Esophagus squamous epithelium (tissue), 5 donors: ENCODE data around the gene MYO9B. TPM values are rescaled to one million over a fixed set of nuclear protein-coding genes. Genes with fewer than 3 reads are reported as not detected.

Experiments used
- DNase-seq: peaks from one replicate; lab custom pipeline; 2025; lab: John Stamatoyannopoulos, UW
- H3K27ac ChIP-seq, 4 donors: fragments of 200-600 bp; sonication (generic); one replicate each; pipeline ENCODE4 v1.5.1; 2016 to 2019; ENCODE audit warnings: mild to moderate bottlenecking in 1 of 4
- H3K27me3 ChIP-seq, 4 donors: fragments of 200-600 bp; sonication (generic); 1 replicate in 3 of 4; 2 replicates in 1 of 4; pipeline versions ENCODE4 v1.5.1 to v1.6.0; 2017 to 2021; ENCODE audit warnings: antibody characterized with exemption in 1 of 4
- H3K36me3 ChIP-seq, 3 donors: fragments of 200-600 bp; sonication (generic); one replicate each; pipeline ENCODE4 v1.5.1; 2016 to 2019
- H3K4me1 ChIP-seq, 3 donors: fragments of 200-600 bp; sonication (generic); one replicate each; pipeline ENCODE4 v1.5.1; 2017 to 2019
- H3K4me3 ChIP-seq, 4 donors: fragments of 200-600 bp; sonication (generic); 1 replicate in 3 of 4; 2 replicates in 1 of 4; pipeline ENCODE4 v1.5.1; 2016 to 2019; ENCODE audit warnings: mild to moderate bottlenecking in 2 of 4, moderate library complexity in 1 of 4
- H3K9me3 ChIP-seq, 3 donors: fragments of 200-600 bp; sonication (generic); one replicate each; pipeline ENCODE4 v1.5.1; 2016 to 2019
- CTCF ChIP-seq, 6 experiments: fragments of 450-650 bp in 4 of 6; fragments of 200-600 bp in 2 of 6; sonication (generic) in 2 of 6; IDR thresholded peaks; one replicate each; pipeline ENCODE4 v1.5.1; 2016 to 2019; ENCODE audit warnings: antibody characterized with exemption in 6 of 6, mild to moderate bottlenecking in 4 of 6, moderate library complexity in 4 of 6
- POLR2A ChIP-seq, 4 donors: fragments of 450-650 bp; IDR thresholded peaks; one replicate each; pipeline ENCODE4 v1.6.1; 2017; ENCODE audit warnings: antibody characterized with exemption in 4 of 4, mild to moderate bottlenecking in 4 of 4, moderate library complexity in 3 of 4
- WGBS, 2 donors: methylation state at CpG; one replicate each; pipeline ENCODE4 v1.1.5; 2018; 5-methylcytosine and 5-hydroxymethylcytosine counted together
- intact Hi-C: fragments of 100-400 bp; cut with DNase I; formaldehyde crosslinking; loops from one replicate; pipeline ENCODE4 v1.15.0; 2022
- total RNA-seq, 4 donors: library from RNA; depleted of rRNA; stranded (reverse); fragments of >200 nt; gene quantifications; one replicate each; pipeline ENCODE4 v1.1.0, GENCODE V29; 2016
- donor health status: DM: yes; HTN: yes; CAD: no.

MYO9B gene
- total RNA-seq, 4 donors from 2014 or later: 25.5 to 60.5 (median 39.5) TPM

GRCh38 chr19:17226002-17226933 is 150.7 kb downstream of the MYO9B start, which contains the start of gene OCEL1:
TSS of gene OCEL1 (plus strand) at chr19:17226226. CDS start at chr19:17226248, 22 bp downstream.
- Histone ChIP-seq H3K27ac (peak within 1 kb of the TSS; percentile 83 to 91 (median 90)), H3K4me3 (peak within 1 kb of the TSS; percentile 45 to 81 (median 70)), H3K9me3 (no peaks in the 10 kb centered on the region), H3K4me1 (peaks cover 6 to 27% (median 8%) of the 10 kb centered on the region in 3 donors), H3K27me3 (no peaks in the 10 kb centered on the region), H3K36me3 (peaks cover 4 to 28% (median 9%) of the 10 kb centered on the region in 3 donors)
- peak; percentile 93 for DNase-seq
- TF ChIP-seq POLR2A (IDR thresholded peaks at IDR 0.05) (peak in 1 of 4 donors; percentile 82), CTCF (IDR thresholded peaks at IDR 0.05) (peak in 1 of 6 experiments; percentile 11)
- intact Hi-C loops: no loop called here
- WGBS, 2 donors: 0 to 3% methylated on average over 9 to 21 of the region's 90 CpGs

GRCh38 chr19:17227798-17228367 is 152.3 kb downstream of the MYO9B start:
- intact Hi-C loops: no loop called here
- H3K9me3 ChIP-seq: no peaks in the 10 kb centered on the region
- H3K4me1 ChIP-seq: peaks cover 6 to 27% (median 8%) of the 10 kb centered on the region in 3 donors
- no peak for DNase-seq
- no peak for TF ChIP-seq CTCF (IDR thresholded peaks at IDR 0.05)
- TF ChIP-seq POLR2A (IDR thresholded peaks at IDR 0.05): no peak
- H3K36me3 ChIP-seq: peaks cover 10 to 44% (median 18%) of the 10 kb centered on the region in 3 donors
- 85 to 88% methylated on average over 11 to 13 of the region's 13 CpGs for WGBS, 2 donors
- no peak overlapping the region for H3K4me3 ChIP-seq
- no peaks in the 10 kb centered on the region for H3K27me3 ChIP-seq
- H3K27ac ChIP-seq: no peak overlapping the region

GRCh38 chr19:17229890-17230289 is 154.3 kb downstream of the MYO9B start:
- TF ChIP-seq POLR2A (IDR thresholded peaks at IDR 0.05) (no peak), CTCF (IDR thresholded peaks at IDR 0.05) (no peak)

GRCh38 chr19:17232258-17232657 is 156.7 kb downstream of the MYO9B start:
- intact Hi-C loops: no loop called here
- TF ChIP-seq POLR2A (IDR thresholded peaks at IDR 0.05) (no peak), CTCF (IDR thresholded peaks at IDR 0.05) (no peak)
- Histone ChIP-seq H3K4me3 (no peak overlapping the region), H3K27ac (no peak overlapping the region), H3K4me1 (peaks cover 13 to 42% (median 21%) of the 10 kb centered on the region in 3 donors), H3K27me3 (no peaks in the 10 kb centered on the region), H3K9me3 (no peaks in the 10 kb centered on the region), H3K36me3 (peaks cover 10 to 75% (median 18%) of the 10 kb centered on the region in 3 donors)
- WGBS, 2 donors: 89 to 92% methylated on average over 17 to 21 of the region's 25 CpGs
- DNase-seq: no peak

More at GRCh38 chr19:17229890-17230289, 154.3 kb downstream of the MYO9B start:
- Histone ChIP-seq H3K27ac (no peak overlapping the region), H3K36me3 (peaks cover 10 to 64% (median 18%) of the 10 kb centered on the region in 3 donors), H3K27me3 (no peaks in the 10 kb centered on the region), H3K4me3 (no peak overlapping the region), H3K4me1 (peaks cover 14 to 36% (median 14%) of the 10 kb centered on the region in 3 donors), H3K9me3 (no peaks in the 10 kb centered on the region)
- WGBS, 2 donors: 100% methylated on average over 1 of the region's 3 CpGs
- intact Hi-C loops: no loop called here
- DNase-seq: no peak
